Sigmoid colon (tissue), 7 donors: Measurements from ENCODE around the gene CFAP99. TPM values are rescaled to one million over a fixed set of nuclear protein-coding genes. Genes with fewer than 3 reads are reported as not detected.

Source experiments
- DNase-seq: peaks from one replicate; pipeline ENCODE4 v3.0.0-alpha.2; 2019
- H3K27ac ChIP-seq, 4 donors: fragments of 200-600 bp; sonication (generic); one replicate each; pipeline ENCODE4 v1.5.1; 2016 to 2019; ENCODE audit warnings: mild to moderate bottlenecking in 1 of 4
- H3K27me3 ChIP-seq, 3 donors: fragments of 200-600 bp; sonication (generic); one replicate each; pipeline ENCODE4 v1.5.1; 2019; ENCODE audit warnings: mild to moderate bottlenecking in 1 of 3
- H3K36me3 ChIP-seq, 4 donors: fragments of 200-600 bp; sonication (generic); one replicate each; pipeline ENCODE4 v1.5.1; 2016 to 2019
- H3K4me1 ChIP-seq, 4 donors: fragments of 200-600 bp; sonication (generic); one replicate each; pipeline ENCODE4 v1.5.1; 2017 to 2019
- H3K4me3 ChIP-seq, 4 donors: fragments of 200-600 bp; sonication (generic); one replicate each; pipeline ENCODE4 v1.5.1; 2017 to 2019; ENCODE audit warnings: mild to moderate bottlenecking in 2 of 4, moderate library complexity in 1 of 4
- H3K9me3 ChIP-seq, 4 donors: fragments of 200-600 bp in 3 of 4; sonication (generic) in 3 of 4; one replicate each; pipeline versions ENCODE4 v1.5.1 to v1.6.1; 2013 to 2019
- CTCF ChIP-seq, 4 experiments: fragments of 450-650 bp in 3 of 4; fragments of 200-600 bp in 1 of 4; IDR thresholded peaks; one replicate each; pipeline ENCODE4 v1.5.1; 2016 to 2019; ENCODE audit warnings: antibody characterized with exemption in 4 of 4, mild to moderate bottlenecking in 3 of 4, moderate library complexity in 2 of 4
- EP300 ChIP-seq, 4 donors: sonication (generic); formaldehyde crosslinking; IDR thresholded peaks; one replicate each; pipeline ENCODE4 v1.6.1; 2017; ENCODE audit warnings: antibody characterized with exemption in 4 of 4
- POLR2A ChIP-seq, 2 donors: fragments of 450-650 bp; IDR thresholded peaks; one replicate each; pipeline ENCODE4 v1.6.1; 2016; ENCODE audit warnings: antibody characterized with exemption in 2 of 2, mild to moderate bottlenecking in 2 of 2, moderate library complexity in 2 of 2
- POLR2AphosphoS5 ChIP-seq, 4 donors: sonication (generic); formaldehyde crosslinking; IDR thresholded peaks; one replicate each; pipeline ENCODE4 v1.6.1; 2017; ENCODE audit warnings: antibody characterized with exemption in 4 of 4
- WGBS, 2 donors: extraction: QIAGEN DNeasy Blood & Tissue Kit; methylation state at CpG; one replicate each; pipeline ENCODE4 v1.1.7; 2013; 5-methylcytosine and 5-hydroxymethylcytosine counted together
- intact Hi-C: fragments of 100-400 bp; cut with DNase I; formaldehyde crosslinking; loops from one replicate; pipeline ENCODE4 v1.15.1; 2023
- polyA plus RNA-seq, 3 donors: library from polyadenylated mRNA; stranded (reverse); fragments of 200-250 nt; gene quantifications; one replicate each; pipeline ENCODE4 v1.2.3, GENCODE V29; 2013
- total RNA-seq, 4 donors: library from RNA; depleted of rRNA; stranded (reverse); fragments of >200 nt; gene quantifications; one replicate each; pipeline ENCODE4 v1.1.0, GENCODE V29; 2016
- donor health status: healthy with polysubstance abuse.
- donor health status: Bipolar disorder and iron deficiency.
- donor health status: healthy.

Gene CFAP99
- total and polyA plus RNA-seq, 7 donors = 0.58 TPM; not detected in 6

GRCh38 chr4:2400841-2401609 is 17.7 kb upstream of the CFAP99 start:
- H3K36me3 ChIP-seq = no peaks in the 10 kb centered on the region
- no peak overlapping the region for H3K27ac ChIP-seq
- no peaks in the 10 kb centered on the region for H3K9me3 ChIP-seq
- no peak for TF ChIP-seq CTCF (IDR thresholded peaks at IDR 0.05)
- TF ChIP-seq EP300 (IDR thresholded peaks at IDR 0.05) = no peak
- TF ChIP-seq POLR2AphosphoS5 (IDR thresholded peaks at IDR 0.05) = no peak
- TF ChIP-seq POLR2A (IDR thresholded peaks at IDR 0.05) = no peak
- no peak overlapping the region for H3K4me3 ChIP-seq
- intact Hi-C loops = no loop called here
- H3K27me3 ChIP-seq = peaks cover 0 to 6% (median 0%) of the 10 kb centered on the region in 3 donors
- no peak for DNase-seq
- 72 to 78% methylated on average over 15 of the region's 15 CpGs for WGBS, 2 donors
- H3K4me1 ChIP-seq = peaks cover 0 to 19% (median 15%) of the 10 kb centered on the region in 4 donors

GRCh38 chr4:2401610-2401983 is 17.2 kb upstream of the CFAP99 start:
- intact Hi-C loops = no loop called here
- WGBS, 2 donors = 40 to 52% methylated on average over 15 of the region's 15 CpGs
- no peak for DNase-seq

GRCh38 chr4:2402048-2402842 is 16.5 kb upstream of the CFAP99 start:
- Histone ChIP-seq H3K4me1 (peaks cover 0 to 19% (median 15%) of the 10 kb centered on the region in 4 donors), H3K4me3 (peak overlapping the region in 3 of 4 donors; percentile 14 to 41 (median 41)), H3K27ac (peak overlapping the region in 1 of 4 donors; percentile 4), H3K36me3 (no peaks in the 10 kb centered on the region), H3K27me3 (peaks cover 0 to under 1% (median 0%) of the 10 kb centered on the region in 3 donors), H3K9me3 (no peaks in the 10 kb centered on the region)
- intact Hi-C loops = no loop called here
- TF ChIP-seq EP300 (IDR thresholded peaks at IDR 0.05) = no peak
- no peak for TF ChIP-seq POLR2A (IDR thresholded peaks at IDR 0.05)
- TF ChIP-seq CTCF (IDR thresholded peaks at IDR 0.05) = no peak
- TF ChIP-seq POLR2AphosphoS5 (IDR thresholded peaks at IDR 0.05) = no peak
- 3 to 8% methylated on average over 27 of the region's 27 CpGs for WGBS, 2 donors
- DNase-seq = peak; percentile 86

More at GRCh38 chr4:2401610-2401983, 17.2 kb upstream of the CFAP99 start:
- Histone ChIP-seq H3K27me3 (peaks cover 0 to 6% (median 0%) of the 10 kb centered on the region in 3 donors), H3K27ac (no peak overlapping the region), H3K4me3 (peak overlapping the region in 3 of 4 donors; percentile 14 to 41 (median 41)), H3K36me3 (no peaks in the 10 kb centered on the region), H3K4me1 (peaks cover 0 to 19% (median 15%) of the 10 kb centered on the region in 4 donors), H3K9me3 (no peaks in the 10 kb centered on the region)
- no peak for TF ChIP-seq POLR2A (IDR thresholded peaks at IDR 0.05)
- TF ChIP-seq POLR2AphosphoS5 (IDR thresholded peaks at IDR 0.05) = no peak
- TF ChIP-seq CTCF (IDR thresholded peaks at IDR 0.05) = no peak
- no peak for TF ChIP-seq EP300 (IDR thresholded peaks at IDR 0.05)

- TF ChIP-seq POLR2AphosphoS5 (IDR thresholded peaks at IDR 0.05) (no peak), POLR2A (IDR thresholded peaks at IDR 0.05) (no peak), CTCF (IDR thresholded peaks at IDR 0.05) (no peak)
- intact Hi-C loops = no loop called here
- no peak overlapping the region for H3K27ac ChIP-seq
- H3K4me1 ChIP-seq = peaks cover 0 to 19% (median 15%) of the 10 kb centered on the region in 4 donors
- WGBS, 2 donors = 77 to 83% methylated on average over 7 of the region's 7 CpGs
- H3K9me3 ChIP-seq = no peaks in the 10 kb centered on the region
- H3K27me3 ChIP-seq = no peaks in the 10 kb centered on the region
- H3K4me3 ChIP-seq = no peak overlapping the region
- no peaks in the 10 kb centered on the region for H3K36me3 ChIP-seq
- DNase-seq = no peak
These were observed 15.8 kb upstream of the CFAP99 start for GRCh38 chr4:2402941-2403340.
